IPS DF 6.9 (cell line): ENCODE data around the gene SNTB2.

Experiments
- DNase-seq: peaks from one replicate; pipeline ENCODE4 v3.0.0-alpha.2; 2013; ENCODE audit warnings: low read depth, low spot score
- H3K27ac ChIP-seq: one replicate; pipeline ENCODE4 v1.5.1; 2013; ENCODE audit warnings: low read length, control low read depth
- H3K27me3 ChIP-seq: 2 replicates; pipeline ENCODE4 v1.6.1; 2013; ENCODE audit warnings: mild to moderate bottlenecking, low read length; ENCODE audit not compliant: control insufficient read depth, insufficient read depth
- H3K36me3 ChIP-seq: 2 replicates; pipeline ENCODE4 v1.6.1; 2013; ENCODE audit warnings: low read length; ENCODE audit not compliant: control insufficient read depth, insufficient read depth
- H3K4me1 ChIP-seq: 2 replicates; pipeline ENCODE4 v1.6.1; 2013; ENCODE audit warnings: low read length; ENCODE audit not compliant: control insufficient read depth, insufficient read depth
- H3K4me3 ChIP-seq: 2 replicates; pipeline ENCODE4 v1.5.1; 2013; ENCODE audit warnings: mild to moderate bottlenecking, low read length
- H3K9me3 ChIP-seq: 2 replicates; pipeline ENCODE4 v1.6.1; 2013; ENCODE audit warnings: low read length, inconsistent platforms; ENCODE audit not compliant: control insufficient read depth, insufficient read depth
- WGBS: extraction: QIAGEN DNeasy Blood & Tissue Kit; methylation state at CpG from one replicate; pipeline ENCODE4 v1.1.7; 2013; ENCODE audit warnings: mixed read lengths, missing lambda C conversion rate; ENCODE audit not compliant: insufficient read length, insufficient coverage; 5-methylcytosine and 5-hydroxymethylcytosine counted together

SNTB2 gene

DNA sequence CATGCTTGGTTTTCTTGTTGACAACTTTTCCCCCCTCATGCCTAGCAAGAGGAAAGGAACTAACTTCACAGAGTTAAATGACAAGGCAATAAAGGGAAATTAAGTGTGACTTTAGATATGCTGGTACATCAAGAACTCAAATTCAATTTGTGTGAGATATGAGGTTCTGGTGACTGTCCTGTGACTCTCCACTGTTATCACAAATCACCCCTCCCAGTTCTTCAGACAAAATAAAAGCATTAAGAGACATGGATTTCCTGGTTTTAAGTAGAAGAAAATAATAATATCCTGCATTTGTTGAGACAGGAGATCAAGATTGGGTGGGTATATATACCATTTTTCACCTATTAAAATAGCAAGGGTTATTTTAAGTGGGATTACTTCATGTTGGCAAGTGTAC, 46.2 kb downstream of the SNTB2 start:
- H3K4me1 ChIP-seq: no peaks in the 10 kb centered on the region
- H3K4me3 ChIP-seq: no peak overlapping the region
- DNase-seq: no peak
- H3K27ac ChIP-seq: no peak overlapping the region
- H3K27me3 ChIP-seq: no peaks in the 10 kb centered on the region
- H3K9me3 ChIP-seq: no peaks in the 10 kb centered on the region
- H3K36me3 ChIP-seq: no peaks in the 10 kb centered on the region

DNA sequence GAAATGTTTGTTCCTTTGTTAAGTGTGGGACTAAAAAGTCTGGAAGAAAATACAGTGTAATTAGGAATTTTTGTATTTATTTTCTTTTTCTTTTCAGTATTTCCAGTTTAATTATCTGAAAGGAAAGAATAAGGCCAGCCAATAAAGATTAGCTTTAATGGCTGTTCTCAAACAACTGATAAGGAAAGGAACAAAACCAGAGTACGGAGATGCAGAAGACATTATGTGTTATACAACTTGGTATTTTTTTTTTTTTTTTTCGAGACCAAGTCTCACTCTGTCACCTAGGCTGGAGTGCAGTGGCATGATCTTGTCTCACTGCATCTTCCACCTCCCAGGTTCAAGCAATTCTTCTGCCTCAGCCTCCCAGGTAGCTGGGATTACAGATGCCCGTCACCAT, 47.5 kb downstream of the SNTB2 start:
- Histone ChIP-seq H3K4me3 (no peak overlapping the region), H3K36me3 (no peaks in the 10 kb centered on the region), H3K27ac (no peak overlapping the region), H3K4me1 (no peaks in the 10 kb centered on the region), H3K27me3 (no peaks in the 10 kb centered on the region), H3K9me3 (no peaks in the 10 kb centered on the region)
- DNase-seq: no peak
- no CpG with 5 or more reads among the region's 3 CpGs for WGBS

DNA sequence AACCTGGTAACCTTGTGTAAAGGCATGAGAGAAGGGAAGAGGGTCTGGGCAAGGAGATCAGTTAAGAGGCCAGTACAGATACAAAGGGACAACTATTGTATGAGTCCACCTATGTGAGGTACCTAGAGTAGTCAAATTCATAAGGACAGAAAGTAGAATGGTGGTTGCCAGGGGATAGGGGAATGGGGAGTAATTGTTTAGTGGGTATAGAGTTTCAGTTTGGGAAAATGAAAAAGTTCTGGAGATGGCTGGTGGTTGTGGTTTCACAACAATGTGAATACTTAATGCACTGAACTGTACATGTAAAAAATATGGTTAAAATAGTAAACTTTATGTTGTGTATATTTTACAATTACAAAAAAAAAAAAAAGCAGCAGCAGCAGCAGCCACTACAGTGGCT, 49.4 kb downstream of the SNTB2 start:
- Histone ChIP-seq H3K4me3 (no peak overlapping the region), H3K27ac (no peak overlapping the region), H3K36me3 (no peaks in the 10 kb centered on the region), H3K9me3 (no peaks in the 10 kb centered on the region), H3K4me1 (no peaks in the 10 kb centered on the region), H3K27me3 (no peaks in the 10 kb centered on the region)
- no peak for DNase-seq

DNA sequence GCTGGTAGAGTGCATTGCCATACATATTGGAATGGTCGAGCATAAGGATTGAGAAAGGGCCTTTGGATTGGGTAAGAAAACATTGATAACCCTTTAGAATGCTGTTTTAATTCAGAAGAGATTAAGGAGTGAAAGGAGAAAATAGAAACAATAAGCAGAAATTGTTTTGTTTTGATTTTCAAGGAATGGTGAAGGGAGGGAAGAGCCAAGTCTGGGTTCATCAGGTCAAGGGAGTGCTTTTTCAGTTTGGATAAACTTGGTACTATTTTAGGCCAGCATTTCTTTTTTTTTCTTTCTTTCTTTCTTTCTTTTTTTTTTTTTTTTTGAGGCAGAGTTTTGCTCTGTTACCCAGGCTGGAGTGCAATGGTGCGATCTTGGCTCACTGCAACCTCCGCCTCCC, 50.3 kb downstream of the SNTB2 start:
- no CpG with 5 or more reads among the region's 3 CpGs for WGBS
- Histone ChIP-seq H3K27me3 (no peaks in the 10 kb centered on the region), H3K27ac (no peak overlapping the region), H3K36me3 (no peaks in the 10 kb centered on the region), H3K9me3 (no peaks in the 10 kb centered on the region), H3K4me1 (no peaks in the 10 kb centered on the region), H3K4me3 (no peak overlapping the region)
- no peak for DNase-seq

DNA sequence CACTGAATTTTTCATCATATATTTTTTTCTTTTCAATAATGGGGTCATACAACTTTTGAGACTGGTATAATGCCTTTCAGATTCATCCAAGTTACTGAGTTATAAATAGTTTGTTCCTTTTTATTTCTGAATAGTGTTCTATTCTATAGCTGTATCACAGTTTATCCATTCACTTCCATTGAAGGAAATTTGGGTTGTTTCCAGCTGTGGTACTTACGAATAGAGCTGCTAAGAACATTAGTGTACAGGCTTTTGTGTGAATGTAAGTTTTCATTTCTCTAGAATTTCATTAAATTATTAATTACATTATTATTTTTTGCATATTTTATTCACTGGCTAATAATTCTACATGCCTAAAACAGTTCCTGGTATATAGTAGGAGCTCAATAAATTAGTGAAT, 52.9 kb downstream of the SNTB2 start:
- Histone ChIP-seq H3K27me3 (no peaks in the 10 kb centered on the region), H3K4me1 (no peaks in the 10 kb centered on the region), H3K36me3 (no peaks in the 10 kb centered on the region), H3K27ac (no peak overlapping the region), H3K4me3 (no peak overlapping the region), H3K9me3 (no peaks in the 10 kb centered on the region)
- DNase-seq: no peak
- no CpG with 5 or more reads among the region's 1 CpG for WGBS

DNA sequence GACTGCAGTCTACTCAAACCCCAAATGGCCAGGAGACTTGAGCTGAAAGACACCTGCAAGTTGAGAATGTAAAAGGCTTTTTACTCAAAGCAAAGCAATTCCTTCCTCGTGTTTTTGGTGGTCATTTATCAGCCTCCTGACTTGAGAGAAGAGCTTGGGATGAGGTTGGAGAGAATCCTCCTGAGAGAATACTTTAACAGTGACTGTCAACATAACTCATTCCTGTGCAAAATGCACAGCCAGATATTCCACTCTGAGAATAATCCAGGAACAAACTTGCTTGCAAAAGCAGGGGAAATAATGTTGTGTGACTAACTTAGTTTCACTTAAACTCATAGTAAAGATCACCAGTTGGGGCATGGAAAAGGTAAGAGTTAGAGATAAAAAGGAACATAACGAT, 53.4 kb downstream of the SNTB2 start:
- no peaks in the 10 kb centered on the region for H3K9me3 ChIP-seq
- no peak overlapping the region for H3K4me3 ChIP-seq
- no peak for DNase-seq
- H3K36me3 ChIP-seq: no peaks in the 10 kb centered on the region
- no peaks in the 10 kb centered on the region for H3K4me1 ChIP-seq
- no peak overlapping the region for H3K27ac ChIP-seq
- WGBS: 100% methylated on average over 1 of the region's 2 CpGs
- H3K27me3 ChIP-seq: no peaks in the 10 kb centered on the region

DNA sequence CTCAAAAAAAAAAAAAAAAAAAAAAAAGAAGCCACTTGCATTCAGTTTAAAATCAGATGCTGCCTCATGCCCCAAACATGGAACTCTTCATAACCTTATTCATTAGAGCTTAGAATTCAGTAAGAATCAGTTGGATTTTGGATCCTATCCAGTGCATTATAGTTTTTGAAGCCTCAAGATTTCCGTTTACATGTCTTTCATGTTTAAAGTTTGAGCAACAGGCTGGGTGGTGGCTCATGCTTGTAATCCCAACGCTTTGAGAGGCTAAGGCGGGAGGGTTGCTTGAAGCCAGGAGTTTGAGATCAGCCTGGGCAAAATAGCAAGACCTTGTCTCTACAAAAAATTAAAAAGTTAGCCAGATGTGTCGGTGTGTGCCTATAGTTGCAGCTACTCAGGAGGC, 55.0 kb downstream of the SNTB2 start:
- no peaks in the 10 kb centered on the region for H3K9me3 ChIP-seq
- no CpG with 5 or more reads among the region's 4 CpGs for WGBS
- no peak for DNase-seq

DNA sequence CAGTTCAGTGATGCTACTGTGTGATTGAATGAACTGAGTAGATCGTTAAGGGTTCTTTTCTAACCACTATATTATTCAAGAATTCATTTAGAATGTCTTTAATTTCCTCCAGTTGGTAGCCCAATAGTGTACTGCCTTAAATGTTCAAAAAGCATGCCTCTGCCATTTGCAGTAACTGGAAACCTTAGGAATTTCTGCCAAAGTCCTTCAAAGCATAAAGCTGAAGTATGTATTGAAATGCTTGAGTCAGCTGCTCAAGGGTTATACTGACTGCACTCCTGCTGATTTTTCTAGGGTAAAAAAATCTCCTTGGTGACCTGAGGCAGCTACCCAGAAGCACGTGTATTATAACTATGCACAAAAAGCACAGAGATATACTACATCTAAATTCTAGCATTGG, 56.5 kb downstream of the SNTB2 start:
- no peak overlapping the region for H3K27ac ChIP-seq
- DNase-seq: no peak
- H3K36me3 ChIP-seq: peaks cover 3% of the 10 kb centered on the region; the same call in 1 of the 2 replicates
- no peak overlapping the region for H3K4me3 ChIP-seq
- no peaks in the 10 kb centered on the region for H3K9me3 ChIP-seq
- no peaks in the 10 kb centered on the region for H3K27me3 ChIP-seq
- WGBS: no CpG with 5 or more reads among the region's 2 CpGs
- H3K4me1 ChIP-seq: no peaks in the 10 kb centered on the region

More for the DNA sequence above, 55.0 kb downstream of the SNTB2 start:
- no peaks in the 10 kb centered on the region for H3K4me1 ChIP-seq
- H3K36me3 ChIP-seq: peaks cover 3% of the 10 kb centered on the region; the same call in 1 of the 2 replicates
- H3K27ac ChIP-seq: no peak overlapping the region
- no peaks in the 10 kb centered on the region for H3K27me3 ChIP-seq
- H3K4me3 ChIP-seq: no peak overlapping the region

DNA sequence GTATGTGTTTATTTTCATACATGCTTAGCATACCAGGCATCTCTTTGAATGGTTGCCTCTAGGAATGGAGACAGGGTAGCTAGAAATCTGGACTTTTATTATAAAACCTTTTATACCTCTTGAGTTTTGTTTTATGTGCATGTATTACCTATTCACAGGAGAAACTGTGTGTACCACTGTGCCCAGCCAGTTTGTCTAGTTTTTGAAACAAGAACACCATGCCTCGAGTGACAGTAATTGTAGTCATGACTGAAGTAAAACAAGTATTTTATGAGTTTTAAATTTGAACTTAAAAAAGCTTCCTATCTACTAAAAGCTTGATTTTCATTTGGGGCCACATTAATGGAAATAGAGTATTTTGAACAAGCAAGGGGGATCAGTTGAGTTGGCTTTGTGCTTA, 57.4 kb downstream of the SNTB2 start:
- Histone ChIP-seq H3K36me3 (peaks cover 3% of the 10 kb centered on the region; the same call in 1 of the 2 replicates), H3K9me3 (no peaks in the 10 kb centered on the region), H3K4me1 (no peaks in the 10 kb centered on the region), H3K4me3 (no peak overlapping the region), H3K27me3 (no peaks in the 10 kb centered on the region), H3K27ac (no peak overlapping the region)
- WGBS: no CpG with 5 or more reads among the region's 1 CpG
- no peak for DNase-seq

DNA sequence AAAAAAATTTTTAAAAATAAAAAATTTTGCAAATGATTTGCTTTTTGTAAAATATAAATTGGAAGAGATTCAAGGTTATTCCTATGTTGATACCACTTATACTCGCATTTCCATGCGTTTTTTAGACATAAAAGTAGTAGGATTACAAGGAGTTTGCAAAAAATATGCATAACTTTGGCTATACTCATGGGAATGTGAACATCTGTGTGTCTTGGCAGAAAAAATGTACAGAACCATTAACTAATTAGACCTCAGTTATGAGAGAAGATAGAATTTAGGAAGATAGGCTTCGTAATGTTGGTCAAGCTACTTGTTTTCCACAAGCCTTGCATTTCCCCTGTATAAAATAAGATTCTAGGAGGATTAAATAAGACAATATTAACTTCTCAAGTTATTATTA, 63.1 kb downstream of the SNTB2 start:
- no peak for DNase-seq
- Histone ChIP-seq H3K4me1 (no peaks in the 10 kb centered on the region), H3K27me3 (no peaks in the 10 kb centered on the region), H3K9me3 (no peaks in the 10 kb centered on the region), H3K36me3 (peaks cover 3% of the 10 kb centered on the region; the same call in 1 of the 2 replicates), H3K27ac (no peak overlapping the region), H3K4me3 (no peak overlapping the region)
- WGBS: no CpG with 5 or more reads among the region's 3 CpGs

DNA sequence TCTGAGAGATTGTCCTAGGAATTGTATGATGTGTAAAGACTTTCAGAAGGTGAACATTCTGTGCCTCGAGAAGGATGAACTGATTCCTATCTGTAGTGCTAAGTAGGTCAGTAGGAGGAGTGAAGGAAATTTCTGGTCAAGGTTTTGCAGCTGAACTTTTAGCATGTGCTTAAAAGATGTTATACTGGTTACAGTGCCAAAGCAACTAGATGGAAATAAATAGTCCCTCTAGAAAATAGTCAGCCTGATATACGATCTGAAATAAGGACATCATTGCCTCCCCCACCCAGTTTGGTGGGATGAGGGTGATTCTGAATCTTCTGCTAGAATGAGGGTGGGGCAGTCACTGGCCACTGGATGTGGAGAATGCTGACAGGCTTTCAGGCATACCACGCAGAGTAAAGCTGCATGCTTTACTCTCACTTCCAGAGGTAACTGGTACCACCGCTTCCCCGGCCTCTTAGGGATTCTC, 66.9 kb downstream of the SNTB2 start:
- no peak overlapping the region for H3K4me3 ChIP-seq
- H3K27me3 ChIP-seq: no peaks in the 10 kb centered on the region
- DNase-seq: no peak
- no peaks in the 10 kb centered on the region for H3K9me3 ChIP-seq
- no peaks in the 10 kb centered on the region for H3K36me3 ChIP-seq
- H3K4me1 ChIP-seq: no peaks in the 10 kb centered on the region
- no CpG with 5 or more reads among the region's 5 CpGs for WGBS
- no peak overlapping the region for H3K27ac ChIP-seq
